ENCODE results near the gene NRCAM. TPM values are rescaled to one million over a fixed set of nuclear protein-coding genes. Genes with fewer than 3 reads are reported as not detected.

The NRCAM gene
- total RNA-seq, 4 donors from 2014 or later: 0.85 to 4.1 (median 2.6) TPM

DNA sequence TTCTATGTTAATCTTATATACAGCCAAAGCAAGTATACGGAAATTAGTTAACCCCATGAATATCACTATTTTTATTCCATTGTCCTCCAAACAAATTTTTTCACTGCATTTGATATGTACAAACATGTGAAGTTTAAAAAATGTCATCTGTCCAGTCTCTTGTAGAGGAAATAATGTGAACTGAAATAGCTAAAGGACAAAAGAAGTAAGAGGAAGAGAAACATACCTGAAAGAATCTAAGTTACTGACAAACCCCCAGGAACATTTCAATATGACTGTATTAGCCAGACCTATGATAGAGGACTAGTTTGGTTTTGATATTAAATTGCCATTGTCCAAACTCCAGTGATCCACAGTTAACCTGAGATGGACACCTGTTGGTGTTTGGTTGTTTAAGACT, 80.6 kb downstream of the NRCAM start:
- Histone ChIP-seq H3K4me3 (no peak overlapping the region), H3K4me1 (no peaks in the 10 kb centered on the region), H3K36me3 (no peaks in the 10 kb centered on the region), H3K27me3 (no peaks in the 10 kb centered on the region), H3K27ac (no peak overlapping the region), H3K9me3 (no peaks in the 10 kb centered on the region)
- TF ChIP-seq POLR2A (IDR thresholded peaks at IDR 0.05): no peak
- DNase-seq: no peak

DNA sequence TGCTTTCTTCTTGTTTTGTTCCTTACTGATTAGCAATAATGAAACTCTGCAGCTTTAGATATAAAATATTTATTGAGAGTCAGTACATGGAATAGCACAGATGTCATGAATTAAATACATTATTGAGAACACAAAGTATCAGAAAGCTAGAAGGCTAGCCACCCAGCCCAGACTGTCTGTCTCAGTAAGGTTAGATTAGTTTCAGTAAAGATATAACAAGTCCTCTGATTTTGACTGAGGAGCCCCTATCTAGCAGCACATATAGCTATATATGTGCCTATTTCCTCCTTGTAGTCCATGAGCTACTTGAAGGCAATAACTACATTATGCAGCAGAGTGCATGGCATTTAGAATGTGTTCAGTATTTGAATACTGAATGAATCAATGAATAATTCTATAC, 81.3 kb downstream of the NRCAM start:
- Histone ChIP-seq H3K27ac (no peak overlapping the region), H3K9me3 (no peaks in the 10 kb centered on the region), H3K27me3 (no peaks in the 10 kb centered on the region), H3K4me3 (no peak overlapping the region), H3K4me1 (no peaks in the 10 kb centered on the region), H3K36me3 (no peaks in the 10 kb centered on the region)
- DNase-seq: no peak
- TF ChIP-seq, protein P1, sequence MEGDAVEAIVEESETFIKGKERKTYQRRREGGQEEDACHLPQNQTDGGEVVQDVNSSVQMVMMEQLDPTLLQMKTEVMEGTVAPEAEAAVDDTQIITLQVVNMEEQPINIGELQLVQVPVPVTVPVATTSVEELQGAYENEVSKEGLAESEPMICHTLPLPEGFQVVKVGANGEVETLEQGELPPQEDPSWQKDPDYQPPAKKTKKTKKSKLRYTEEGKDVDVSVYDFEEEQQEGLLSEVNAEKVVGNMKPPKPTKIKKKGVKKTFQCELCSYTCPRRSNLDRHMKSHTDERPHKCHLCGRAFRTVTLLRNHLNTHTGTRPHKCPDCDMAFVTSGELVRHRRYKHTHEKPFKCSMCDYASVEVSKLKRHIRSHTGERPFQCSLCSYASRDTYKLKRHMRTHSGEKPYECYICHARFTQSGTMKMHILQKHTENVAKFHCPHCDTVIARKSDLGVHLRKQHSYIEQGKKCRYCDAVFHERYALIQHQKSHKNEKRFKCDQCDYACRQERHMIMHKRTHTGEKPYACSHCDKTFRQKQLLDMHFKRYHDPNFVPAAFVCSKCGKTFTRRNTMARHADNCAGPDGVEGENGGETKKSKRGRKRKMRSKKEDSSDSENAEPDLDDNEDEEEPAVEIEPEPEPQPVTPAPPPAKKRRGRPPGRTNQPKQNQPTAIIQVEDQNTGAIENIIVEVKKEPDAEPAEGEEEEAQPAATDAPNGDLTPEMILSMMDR (IDR thresholded peaks at IDR 0.05): no peak
- TF ChIP-seq POLR2A (IDR thresholded peaks at IDR 0.05): no peak

DNA sequence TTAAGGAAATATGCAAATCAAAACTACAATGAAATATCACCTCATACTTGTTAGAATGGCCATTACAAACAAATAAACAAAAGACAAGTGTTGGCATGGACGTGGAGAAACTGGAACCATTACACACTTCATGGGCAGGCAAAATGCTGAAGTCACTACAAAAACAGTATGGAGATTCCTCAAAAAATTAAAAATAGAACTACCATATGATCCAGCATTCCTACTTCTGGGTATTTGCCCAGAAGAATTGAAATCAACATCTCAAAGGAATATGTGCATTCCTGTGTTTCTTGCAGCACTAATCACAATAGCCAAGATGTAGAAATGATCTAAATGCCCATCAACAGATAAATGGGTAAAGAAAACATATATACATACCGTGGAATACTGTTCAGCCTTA, 83.6 kb downstream of the NRCAM start:
- Histone ChIP-seq H3K4me1 (no peaks in the 10 kb centered on the region), H3K4me3 (no peak overlapping the region), H3K27ac (no peak overlapping the region), H3K27me3 (no peaks in the 10 kb centered on the region), H3K9me3 (no peaks in the 10 kb centered on the region), H3K36me3 (no peaks in the 10 kb centered on the region)
- TF ChIP-seq, protein P1 (IDR thresholded peaks at IDR 0.05): no peak
- no peak for TF ChIP-seq POLR2A (IDR thresholded peaks at IDR 0.05)
- DNase-seq: no peak

DNA sequence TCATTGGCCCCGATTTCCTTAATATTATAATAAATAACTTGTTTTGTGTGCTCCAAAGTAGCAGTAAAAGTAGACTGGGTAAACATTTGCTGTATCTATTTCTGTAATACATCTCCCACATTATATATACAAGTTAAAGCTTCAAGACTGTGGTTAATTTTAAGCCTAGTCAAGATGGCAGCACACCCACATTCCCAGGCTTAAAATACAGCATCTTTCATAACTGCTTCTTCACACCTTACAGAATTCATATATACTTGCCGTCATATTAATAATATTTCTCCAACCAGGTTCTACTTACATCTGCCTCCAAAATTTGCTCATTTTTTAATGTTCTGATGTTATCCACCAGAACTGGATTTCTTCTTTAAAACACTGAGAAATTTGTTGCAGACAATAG, 85.6 kb downstream of the NRCAM start:
- H3K27me3 ChIP-seq: no peaks in the 10 kb centered on the region
- no peaks in the 10 kb centered on the region for H3K4me1 ChIP-seq
- no peak overlapping the region for H3K27ac ChIP-seq
- DNase-seq: no peak
- H3K4me3 ChIP-seq: no peak overlapping the region
- TF ChIP-seq, protein P1 (IDR thresholded peaks at IDR 0.05): no peak
- TF ChIP-seq POLR2A (IDR thresholded peaks at IDR 0.05): no peak
- H3K9me3 ChIP-seq: no peaks in the 10 kb centered on the region
- H3K36me3 ChIP-seq: no peaks in the 10 kb centered on the region

DNA sequence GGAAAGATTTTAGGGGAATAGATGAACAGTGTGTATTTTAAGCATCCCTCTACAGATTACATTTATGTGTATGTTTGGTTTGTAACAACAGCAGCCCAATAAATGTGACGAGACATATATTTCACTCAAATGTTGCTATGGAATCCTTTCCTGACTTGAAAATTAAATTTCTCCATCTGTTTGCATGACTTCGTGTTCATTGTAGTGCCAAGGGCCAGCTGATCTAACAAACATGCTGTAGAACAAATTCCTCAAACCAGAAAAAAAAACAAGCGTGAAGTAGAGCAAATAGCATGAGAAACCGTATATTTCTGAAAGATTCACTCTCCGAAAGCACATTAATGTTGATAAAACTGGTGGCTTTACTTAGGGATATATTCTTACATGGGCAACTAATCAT, 87.8 kb downstream of the NRCAM start:
- no peaks in the 10 kb centered on the region for H3K4me1 ChIP-seq
- H3K36me3 ChIP-seq: no peaks in the 10 kb centered on the region
- no peak overlapping the region for H3K4me3 ChIP-seq
- TF ChIP-seq, protein P1 (IDR thresholded peaks at IDR 0.05): no peak
- TF ChIP-seq POLR2A (IDR thresholded peaks at IDR 0.05): no peak
- H3K27me3 ChIP-seq: no peaks in the 10 kb centered on the region
- no peak for DNase-seq
- H3K27ac ChIP-seq: no peak overlapping the region
- H3K9me3 ChIP-seq: no peaks in the 10 kb centered on the region

DNA sequence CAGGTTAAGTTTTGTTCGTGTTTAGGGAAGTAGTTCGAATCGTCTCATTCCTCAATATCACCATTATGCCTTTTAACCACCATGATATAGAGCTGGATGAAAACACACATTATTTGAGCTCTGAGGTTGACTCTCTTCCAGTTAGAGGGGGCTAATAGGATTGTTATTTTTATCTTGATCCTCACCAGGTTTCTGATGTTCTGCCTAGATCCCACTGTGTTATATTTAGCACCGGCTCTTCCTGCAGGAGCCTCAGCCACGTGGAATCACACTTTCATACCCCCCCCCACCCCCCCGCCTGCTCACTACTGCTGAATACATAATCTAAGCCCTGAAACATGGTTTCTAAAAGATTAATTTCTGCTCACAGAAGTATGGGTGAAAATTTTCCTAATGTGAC, 88.3 kb downstream of the NRCAM start:
- Histone ChIP-seq H3K4me3 (no peak overlapping the region), H3K9me3 (no peaks in the 10 kb centered on the region), H3K36me3 (no peaks in the 10 kb centered on the region), H3K4me1 (no peaks in the 10 kb centered on the region), H3K27me3 (no peaks in the 10 kb centered on the region), H3K27ac (no peak overlapping the region)
- no peak for DNase-seq
- TF ChIP-seq POLR2A (IDR thresholded peaks at IDR 0.05): no peak
- TF ChIP-seq, protein P1 (IDR thresholded peaks at IDR 0.05): no peak
